Fibroblast of skin of scalp (primary cell): ENCODE data around the gene MAMDC4.
"Not testable (repeated sequence)": the region's sequence is repeated elsewhere in the genome, so short reads cannot be mapped to it uniquely, and the experiment has no call there.

ENCODE experiments used
- DNase-seq: peaks from one replicate; pipeline ENCODE4 v3.0.0-alpha.2; 2013

The MAMDC4 gene

DNA sequence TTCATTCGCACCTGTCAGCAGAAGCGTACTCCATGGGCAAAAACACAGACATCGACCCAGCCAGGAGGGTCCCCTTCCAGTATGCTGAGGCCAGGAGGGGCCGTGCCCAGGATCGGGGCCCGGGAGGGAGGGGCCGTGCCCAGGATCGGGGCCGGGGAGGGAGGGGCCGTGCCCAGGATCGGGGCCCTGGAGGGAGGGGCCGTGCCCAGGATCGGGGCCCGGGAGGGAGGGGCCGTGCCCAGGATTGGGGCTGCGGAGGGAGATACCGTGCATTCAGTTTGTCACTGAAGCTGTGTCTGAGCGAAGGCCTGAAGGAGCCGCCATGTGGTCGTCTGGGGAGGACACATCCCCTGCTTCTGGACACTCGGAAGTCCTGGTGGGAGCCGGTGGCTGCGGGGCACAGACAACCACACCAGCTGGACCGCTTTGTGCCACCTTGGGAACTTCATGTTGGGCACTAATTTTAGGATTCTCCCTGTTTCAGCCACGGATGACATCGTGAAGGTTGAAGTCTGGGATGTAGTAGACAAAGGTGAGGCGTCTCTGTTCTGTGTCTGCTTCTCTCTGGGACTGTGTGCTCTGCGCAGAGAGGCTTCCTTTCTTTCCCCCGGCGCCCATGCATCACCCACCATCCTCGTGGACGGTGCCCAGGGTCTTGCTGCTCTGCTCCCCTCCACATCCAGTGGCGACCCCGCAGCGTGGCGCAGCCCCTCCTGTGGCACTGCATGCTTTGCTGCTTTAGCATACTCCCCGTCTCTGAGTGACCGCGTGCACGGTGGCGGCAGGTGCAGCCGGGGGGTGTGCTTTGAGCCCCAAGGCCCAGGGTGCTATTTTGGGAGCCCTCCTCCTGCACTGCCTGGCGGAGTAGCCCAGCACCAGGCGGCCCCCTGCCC is 26.6 kb upstream of the MAMDC4 start:
- DNase-seq: no peak

DNA sequence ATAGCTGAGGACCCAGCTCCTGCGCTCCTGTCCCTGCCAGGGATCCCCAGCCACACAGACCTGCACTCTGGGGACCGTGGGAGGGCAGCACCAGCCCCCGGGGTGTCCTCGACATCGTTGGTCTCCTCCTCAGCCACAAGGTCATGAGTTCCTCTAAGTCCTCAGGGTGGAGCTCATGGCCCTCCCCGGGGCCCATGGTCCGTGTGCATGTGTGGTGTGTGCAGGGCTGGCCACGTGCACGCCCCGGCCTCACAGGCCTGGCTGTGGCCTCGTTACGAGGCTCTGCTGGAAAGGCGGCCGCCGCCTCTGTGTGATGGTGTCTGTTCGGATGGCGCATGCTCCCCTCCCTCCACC is 26.0 kb upstream of the MAMDC4 start:
- no peak for DNase-seq

DNA sequence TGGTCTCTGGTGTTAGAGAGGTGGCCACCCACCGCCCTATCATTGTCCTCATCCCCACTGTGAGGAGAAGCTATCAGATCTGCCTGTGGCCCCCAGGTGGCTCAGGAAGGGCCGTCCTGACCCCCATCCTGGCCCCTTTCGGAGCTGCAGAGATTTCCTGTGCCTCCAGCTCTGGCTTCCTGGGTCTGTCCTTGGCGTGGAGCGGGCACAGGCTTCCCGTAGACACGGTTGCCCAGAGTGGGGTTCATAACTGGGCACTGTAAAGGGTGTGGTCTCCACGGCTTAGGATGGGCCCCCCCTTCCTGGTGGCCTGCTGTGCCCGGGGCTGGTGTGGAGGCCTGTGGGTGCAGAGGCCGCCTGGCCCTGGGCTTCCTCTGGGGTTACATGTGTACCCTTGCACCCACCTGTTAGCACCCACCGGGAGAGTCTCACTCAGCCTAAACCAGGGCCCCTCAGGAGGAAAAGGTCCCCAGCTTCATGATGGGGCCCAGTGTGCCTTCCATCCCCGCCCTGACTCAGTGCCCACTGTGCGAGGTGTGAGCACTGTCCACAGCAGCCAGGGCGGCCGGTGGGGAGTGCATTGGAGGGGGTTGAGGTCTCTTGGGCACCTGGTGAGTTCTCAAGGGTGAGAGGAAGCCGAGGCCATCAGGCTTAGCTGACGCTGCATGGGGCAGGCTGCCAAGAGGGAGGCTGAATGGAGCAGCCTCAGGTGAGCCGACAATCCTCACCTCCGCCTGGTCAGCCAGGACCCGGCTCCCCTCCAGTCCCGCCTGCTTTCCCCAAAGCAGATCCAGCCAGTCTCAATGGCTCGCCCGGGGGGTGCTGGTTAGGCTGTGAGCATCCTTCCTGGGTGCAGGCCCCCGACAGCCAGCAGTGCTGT is 25.2 kb upstream of the MAMDC4 start:
- DNase-seq: no peak

DNA sequence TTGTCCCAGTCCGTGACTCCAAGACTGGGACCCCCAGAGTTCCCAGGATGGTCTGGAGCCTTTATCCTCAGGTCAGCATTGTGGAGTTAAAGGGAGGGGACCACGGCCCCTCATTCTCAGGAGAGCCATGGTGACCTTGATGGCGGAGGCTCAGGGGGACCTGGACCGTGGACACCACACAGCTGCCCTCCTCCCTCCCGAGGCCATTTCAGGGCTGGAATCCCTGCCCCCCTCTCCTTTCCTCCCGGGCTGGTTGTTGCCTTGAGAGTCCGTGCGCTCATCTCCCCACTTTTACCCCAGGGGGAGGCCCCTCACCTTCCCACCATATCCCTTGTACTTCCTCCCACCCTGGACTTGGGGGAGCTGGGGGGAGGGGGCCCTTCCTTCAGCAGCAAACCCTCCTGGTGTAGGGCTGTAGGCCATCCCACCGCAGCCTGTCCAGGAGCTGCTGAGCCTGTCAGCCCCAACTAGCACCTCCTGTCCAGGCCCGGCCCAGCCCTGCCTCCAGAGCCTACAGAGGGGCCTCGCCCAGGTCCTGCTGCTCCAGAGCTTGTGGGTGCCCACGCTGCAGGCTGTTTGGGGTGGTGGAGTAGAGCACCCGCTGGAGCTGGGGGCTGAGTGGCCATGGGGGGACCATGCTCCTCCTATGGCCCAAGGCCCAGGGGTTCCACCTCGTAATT is 24.2 kb upstream of the MAMDC4 start:
- no peak for DNase-seq

DNA sequence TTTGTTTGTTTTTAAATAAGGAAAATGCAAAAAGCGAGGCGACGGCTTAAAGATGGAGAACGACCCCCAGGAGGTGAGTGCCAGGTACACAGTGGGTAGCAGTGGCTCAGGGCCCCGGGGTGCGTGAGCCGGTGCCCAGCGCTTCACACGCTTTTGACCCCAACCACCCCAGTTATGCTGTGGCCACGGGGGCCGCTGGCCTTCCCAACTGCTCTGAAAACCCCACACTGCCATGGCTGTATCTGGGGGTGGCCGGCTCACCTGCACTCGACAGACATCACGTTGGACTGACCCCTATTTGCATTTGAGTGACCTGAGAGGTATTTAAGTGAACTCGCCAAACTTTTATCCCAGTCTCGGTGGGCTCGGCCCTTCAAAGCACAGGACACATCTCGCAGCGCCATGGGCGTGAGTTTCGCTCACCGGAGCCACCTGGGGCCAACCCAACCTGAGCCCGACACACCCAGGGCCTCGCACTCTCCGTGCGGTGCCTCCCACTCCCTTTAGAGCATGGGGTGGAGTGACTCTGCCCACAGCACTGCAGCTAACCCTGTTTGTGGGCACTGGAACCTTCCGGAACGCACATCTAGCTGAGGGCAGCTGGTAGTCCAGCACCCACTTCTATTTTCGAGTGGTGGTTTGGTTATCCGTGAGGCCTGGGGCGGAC is 23.5 kb upstream of the MAMDC4 start:
- no peak for DNase-seq

DNA sequence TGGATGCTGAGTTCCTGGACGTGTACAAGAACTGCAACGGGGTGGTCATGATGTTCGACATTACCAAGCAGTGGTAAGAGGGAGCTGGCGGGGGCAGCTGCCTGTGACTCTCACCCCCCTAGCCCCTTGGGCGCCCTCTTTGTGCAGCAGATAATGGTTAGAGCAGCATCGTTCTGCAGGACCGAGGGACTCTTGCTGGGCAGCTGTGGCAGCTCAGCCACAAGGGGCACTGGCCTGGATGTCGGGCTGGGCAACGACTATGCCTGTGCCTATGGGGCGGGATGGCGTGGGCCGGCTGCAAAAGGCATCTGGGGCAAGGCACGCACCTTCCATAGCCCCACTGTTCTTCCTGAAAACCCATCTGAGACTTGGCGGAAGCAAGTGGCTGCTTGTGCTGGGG is 22.7 kb upstream of the MAMDC4 start:
- DNase-seq: no peak

DNA sequence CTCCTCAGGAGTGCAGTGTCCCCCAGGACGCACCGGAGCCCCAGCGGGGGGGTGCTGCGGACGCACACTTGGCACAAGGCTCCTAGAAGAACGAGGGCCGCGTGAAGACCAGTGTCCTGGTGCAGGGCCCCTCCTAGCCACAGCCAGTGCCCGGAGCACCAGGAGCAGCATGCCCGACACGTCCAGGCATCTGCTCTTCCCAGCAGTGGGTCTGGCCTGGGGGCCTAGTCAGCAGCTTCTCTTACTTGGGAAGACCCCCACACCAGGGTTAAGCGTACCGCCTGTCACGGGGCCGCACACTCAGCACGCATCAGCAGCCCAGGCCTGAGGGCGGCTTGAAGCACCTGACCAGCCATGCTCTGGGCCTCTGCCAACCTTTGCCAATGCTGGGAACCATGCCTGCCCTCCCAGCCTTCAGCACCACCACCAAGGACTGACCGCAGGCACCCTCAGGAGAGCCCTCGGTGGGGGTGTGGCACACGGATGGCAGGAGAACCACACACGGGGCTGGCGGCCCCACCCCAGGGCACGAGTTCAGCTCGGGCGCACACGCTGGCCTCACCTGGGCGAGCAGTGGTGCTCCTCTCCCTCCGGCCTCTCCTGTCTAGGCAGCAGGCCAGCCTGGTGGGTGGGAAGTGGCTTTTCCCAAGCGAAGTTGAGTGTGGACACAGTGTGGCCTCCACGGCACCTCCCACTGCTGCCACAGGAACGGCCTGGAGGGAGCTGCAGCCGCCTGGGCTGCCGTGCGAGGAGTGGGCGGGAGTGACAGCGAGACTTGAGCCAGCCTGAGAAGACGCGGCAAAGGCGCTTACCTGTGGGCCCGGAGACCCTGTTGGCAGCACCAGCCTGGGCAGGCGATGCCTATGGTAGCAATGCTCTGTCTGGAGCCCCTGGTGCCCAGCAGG is 21.9 kb upstream of the MAMDC4 start:
- no peak for DNase-seq

DNA sequence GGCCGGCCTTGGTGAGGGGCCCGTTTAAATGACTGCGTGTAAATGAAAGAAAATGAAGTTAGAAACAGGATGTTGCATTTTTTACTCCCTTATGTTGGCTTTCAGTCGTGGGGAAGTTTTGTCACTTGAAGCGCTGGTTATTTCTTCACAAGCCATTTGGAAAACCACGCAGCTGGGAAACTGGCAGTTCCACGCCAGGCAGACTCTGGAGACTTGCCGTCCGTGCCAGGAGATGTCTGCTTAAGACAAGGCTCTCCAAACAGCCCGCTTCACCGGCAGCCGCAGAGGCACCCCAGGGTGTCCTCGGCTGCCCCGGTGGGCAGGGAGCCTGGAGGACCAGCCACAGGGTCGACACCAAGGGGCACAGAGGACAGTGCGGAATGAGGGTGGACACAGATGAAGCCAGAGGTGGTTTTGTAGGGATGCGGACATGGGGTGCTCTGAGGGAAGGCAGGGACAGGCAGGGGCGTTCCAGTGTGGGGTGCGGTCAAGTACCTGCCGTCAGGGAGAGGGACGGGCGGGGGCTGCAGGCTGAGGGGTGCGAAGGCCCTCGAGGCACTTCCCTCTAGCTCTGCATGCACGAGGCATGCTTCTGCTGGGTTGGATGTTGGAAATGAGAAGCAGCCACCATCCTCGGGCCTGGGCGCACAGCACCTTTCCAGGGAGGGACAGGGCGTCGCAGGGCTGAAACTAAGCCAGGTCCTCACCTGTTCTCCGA is 21.0 kb upstream of the MAMDC4 start:
- DNase-seq: no peak

DNA sequence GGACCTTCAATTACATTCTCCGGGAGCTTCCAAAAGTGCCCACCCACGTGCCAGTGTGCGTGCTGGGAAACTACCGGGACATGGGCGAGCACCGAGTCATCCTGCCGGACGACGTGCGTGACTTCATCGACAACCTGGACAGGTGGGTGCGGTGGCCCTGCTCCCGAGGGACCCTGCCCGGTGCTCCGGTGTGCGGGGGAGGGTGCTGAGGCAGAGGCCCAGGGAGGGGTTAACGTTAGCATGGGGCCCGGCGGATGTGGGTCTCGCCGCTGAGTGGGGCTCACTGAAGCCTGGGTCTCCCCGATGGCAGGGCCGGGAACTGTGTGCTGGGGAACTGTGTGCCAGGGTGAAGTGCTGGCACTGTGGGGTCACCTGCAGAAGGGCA is 20.4 kb upstream of the MAMDC4 start:
- no peak for DNase-seq

DNA sequence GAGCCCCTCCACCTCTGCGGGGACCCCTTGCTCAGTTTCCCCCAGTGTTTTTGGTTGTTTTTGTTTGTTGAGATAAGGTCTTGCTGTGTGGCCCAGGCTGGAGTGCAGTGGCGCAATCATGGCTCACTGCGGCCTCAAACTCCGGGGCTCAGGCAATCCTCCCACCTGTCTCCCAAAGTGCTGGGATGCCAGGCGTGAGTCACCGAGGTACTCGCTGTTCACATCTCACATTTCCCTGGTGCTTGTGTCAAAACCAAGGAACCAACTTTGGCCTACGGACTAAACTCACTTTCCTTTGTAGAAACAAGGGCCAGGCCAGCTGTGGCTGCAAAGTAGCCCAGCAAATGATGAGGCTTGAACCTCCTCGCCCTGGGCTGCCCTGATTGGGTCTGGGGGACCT is 19.6 kb upstream of the MAMDC4 start:
- DNase-seq: no peak

DNA sequence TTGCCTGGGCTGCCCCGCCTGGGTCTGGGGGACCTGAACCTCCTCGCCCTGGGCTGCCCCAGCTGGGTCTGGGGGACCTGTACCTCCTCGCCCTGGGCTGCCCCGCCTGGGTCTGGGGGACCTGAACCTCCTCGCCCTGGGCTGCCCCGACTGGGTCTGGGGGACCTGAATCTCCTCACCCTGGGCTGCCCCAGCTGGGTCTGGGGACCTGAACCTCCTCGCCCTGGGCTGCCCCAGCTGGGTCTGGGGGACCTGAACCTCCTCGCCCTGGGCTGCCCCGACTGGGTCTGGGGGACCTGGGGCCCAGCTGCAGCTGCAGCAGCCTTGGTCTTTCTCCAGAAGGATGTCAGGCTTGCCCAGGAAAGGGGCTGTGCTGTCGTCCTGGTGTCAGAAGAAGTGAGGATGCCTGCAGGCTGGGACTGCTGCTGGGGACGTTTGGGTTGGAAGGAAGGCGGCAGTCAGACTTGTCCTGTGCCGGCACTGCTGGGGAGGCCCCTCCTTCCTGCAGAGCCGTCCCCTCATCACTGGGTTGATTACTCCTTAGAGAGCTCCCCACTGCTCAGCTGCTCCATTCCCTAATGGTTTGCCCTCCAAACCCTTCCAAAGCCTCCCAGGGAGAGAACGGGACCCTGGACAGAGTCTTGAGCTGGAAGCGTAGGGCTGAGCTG is 18.6 kb upstream of the MAMDC4 start:
- DNase-seq: not testable (repeated sequence)

DNA sequence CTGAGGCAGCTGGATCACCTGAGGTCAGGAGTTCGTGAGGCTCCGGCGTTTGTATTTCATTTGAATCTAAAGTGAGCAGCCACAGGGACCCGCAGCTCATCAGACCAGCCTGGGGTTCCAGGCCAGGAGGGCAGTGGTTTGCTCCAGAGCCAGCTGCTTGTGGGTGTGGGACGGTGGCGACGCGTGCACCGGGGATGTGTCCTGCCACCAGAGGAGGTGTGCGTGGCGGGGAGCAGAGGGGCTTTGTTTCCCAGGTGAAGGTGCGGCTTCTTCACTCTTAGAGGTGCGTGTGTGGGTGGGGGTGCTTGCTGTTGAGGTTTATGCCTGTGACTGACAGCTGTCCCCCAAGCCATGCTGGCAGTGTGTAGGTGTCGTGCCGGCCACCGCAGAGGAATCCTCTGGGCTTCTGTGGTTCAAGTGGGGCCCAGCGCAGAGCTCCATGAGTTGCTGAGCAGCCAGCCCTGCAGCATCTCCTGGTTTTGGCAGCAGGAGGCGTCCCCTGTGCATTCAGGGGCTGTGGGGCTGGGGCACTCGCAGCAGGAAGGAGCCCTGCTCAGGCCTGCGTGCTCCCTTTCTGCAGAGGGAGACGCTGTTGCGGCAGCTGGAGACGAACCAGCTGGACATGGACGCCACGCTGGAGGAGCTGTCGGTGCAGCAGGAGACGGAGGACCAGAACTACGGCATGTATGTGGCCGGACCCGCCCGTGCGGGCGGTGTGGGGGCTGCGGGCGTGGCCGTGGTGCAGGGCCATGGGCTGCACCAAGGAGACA is 16.8 kb upstream of the MAMDC4 start:
- no peak for DNase-seq

DNA sequence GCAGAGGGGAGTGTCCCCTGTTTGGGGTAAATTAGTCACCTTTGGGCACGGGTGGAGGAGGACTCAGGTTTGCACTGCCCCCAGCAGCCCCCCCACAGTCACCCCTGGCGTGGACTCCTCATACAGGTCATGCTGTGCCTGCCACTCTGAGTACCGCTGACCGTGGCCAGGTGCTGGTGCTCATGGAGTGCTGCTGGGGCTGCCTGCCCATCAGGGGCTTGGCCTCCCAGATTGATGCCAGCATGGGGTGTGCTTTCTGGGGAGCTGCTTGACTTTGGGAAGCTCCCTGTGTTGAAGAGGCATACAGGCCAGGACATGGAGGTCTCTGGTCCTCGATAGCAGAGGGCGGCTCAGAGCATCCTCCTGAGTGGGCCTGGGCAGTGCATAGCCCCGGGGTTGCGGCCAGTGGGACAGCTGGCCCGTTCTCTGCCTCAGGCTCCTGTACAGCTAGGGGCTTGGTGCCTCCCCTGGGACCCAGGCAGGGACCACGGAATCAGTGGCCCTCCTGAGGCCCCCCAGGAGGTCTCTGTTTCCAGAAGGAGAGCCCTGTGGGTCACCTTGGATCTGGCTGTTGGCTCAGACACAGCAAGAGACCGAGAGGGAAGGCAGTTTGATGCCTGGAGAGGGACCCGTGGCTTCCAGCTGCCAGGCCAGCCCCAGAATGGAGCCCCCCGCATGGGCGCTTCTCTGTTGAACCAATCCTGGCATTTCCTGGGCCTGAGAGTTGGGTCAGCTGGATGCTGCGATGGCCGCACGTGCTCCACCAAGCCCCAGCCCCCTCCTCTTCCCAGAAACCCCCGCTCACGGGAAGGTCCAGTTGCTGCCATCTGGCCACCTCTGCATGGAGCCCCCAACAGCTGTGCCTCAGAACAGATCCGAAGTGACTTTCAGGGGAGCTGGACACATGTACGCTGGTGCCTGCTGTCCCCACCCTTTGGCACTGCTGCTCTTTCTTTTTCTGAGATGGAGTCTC is 15.9 kb upstream of the MAMDC4 start:
- no peak for DNase-seq

DNA sequence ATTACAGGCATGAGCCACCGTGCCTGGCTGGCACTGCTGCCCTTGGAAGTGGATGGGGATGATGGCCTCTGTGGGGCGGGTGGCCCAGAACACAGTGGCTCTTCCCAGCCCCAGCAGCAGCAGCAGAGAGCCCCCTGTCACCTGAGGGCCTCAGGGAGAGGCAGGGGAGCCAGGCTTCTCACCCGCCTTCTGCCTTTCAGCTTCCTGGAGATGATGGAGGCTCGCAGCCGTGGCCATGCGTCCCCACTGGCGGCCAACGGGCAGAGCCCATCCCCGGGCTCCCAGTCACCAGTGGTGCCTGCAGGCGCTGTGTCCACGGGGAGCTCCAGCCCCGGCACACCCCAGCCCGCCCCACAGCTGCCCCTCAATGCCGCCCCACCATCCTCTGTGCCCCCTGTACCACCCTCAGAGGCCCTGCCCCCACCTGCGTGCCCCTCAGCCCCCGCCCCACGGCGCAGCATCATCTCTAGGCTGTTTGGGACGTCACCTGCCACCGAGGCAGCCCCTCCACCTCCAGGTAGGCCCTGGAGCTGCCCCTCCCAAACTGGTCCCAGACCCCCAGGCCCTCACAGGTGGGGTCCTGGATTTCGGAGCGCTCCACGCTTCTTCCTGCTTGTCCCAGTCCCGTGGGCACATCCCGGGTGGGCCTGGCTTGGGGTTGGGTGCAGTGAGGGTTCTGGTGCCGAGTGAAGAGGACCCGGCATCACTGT is 14.8 kb upstream of the MAMDC4 start:
- DNase-seq: no peak

DNA sequence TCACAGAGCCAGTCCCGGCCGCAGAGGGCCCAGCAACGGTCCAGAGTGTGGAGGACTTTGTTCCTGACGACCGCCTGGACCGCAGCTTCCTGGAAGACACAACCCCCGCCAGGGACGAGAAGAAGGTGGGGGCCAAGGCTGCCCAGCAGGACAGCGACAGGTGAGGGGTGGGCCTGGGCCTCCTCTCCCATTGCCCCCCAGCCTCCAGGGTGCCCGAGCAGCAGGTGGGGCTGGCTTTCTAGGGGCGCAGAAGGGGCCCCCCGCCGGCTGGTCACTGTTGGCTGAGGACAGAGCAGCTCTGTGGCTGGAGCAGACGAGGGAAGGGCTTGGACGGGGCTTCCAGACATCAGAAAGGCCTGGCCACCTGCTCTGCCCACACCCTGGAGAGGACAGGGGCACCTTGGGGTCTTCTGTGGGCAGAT is 14.3 kb upstream of the MAMDC4 start:
- not testable (repeated sequence) for DNase-seq

DNA sequence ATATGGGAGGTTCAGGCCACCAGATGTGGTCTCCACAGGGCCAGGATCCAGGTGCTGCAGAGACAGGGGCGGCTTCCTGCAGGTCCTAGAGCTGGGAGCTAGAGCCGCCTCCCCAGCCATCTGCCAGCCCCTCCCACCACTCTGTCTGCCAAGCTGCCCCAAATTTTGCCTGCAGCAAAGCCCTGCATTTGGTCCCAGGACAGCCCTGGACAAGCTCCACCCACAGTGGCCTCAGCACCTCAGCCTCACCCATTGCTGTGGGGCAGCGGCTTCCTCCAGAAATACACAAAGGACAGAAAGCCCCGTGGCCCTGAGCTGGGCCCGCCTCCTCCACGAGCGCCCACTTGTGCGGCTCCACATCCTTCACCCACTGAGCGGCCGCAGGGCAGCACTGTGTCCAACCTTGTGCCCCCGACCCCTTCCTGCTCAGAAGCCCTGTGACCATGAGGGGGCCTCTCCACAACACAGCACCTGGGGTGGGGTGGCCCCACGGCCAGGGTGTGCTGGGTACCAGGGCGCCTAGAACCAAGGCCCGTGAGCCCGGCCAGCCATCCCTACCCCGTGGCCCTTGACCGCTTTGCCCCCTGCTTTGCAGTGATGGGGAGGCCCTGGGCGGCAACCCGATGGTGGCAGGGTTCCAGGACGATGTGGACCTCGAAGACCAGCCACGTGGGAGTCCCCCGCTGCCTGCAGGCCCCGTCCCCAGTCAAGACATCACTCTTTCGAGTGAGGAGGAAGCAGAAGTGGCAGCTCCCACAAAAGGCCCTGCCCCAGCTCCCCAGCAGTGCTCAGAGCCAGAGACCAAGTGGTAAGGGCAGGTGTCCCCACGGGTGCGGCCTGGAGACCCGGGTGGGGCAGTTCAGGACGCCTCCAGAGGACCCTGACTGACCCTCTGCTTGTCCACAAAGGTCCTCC is 13.6 kb upstream of the MAMDC4 start:
- no peak for DNase-seq
